Putamen (tissue), 1 donor: ENCODE results near the gene SP6.

Experiments used
- DNase-seq: peaks from one replicate; pipeline ENCODE4 v3.0.0-alpha.2; 2016; ENCODE audit warnings: low spot score

SP6 gene

GRCh38 chr17:47856830-47857229 lies 5.9 kb upstream of the SP6 start:
- no peak for DNase-seq

- no peak for DNase-seq
Observed at GRCh38 chr17:47855737-47856136, 4.8 kb upstream of the SP6 start.

- no peak for DNase-seq
Observed at GRCh38 chr17:47853616-47854015, 2.7 kb upstream of the SP6 start.

GRCh38 chr17:47852113-47852949 lies 1.4 kb upstream of the SP6 start:
- no peak for DNase-seq

GRCh38 chr17:47851764-47852112 lies 775 bp upstream of the SP6 start:
- no peak for DNase-seq

- DNase-seq: no peak
Observed at GRCh38 chr17:47850373-47850691, 631 bp downstream of the SP6 start.

- DNase-seq: no peak
Observed at GRCh38 chr17:47848198-47848513, 2.8 kb downstream of the SP6 start.

- no peak for DNase-seq
Observed at GRCh38 chr17:47847341-47848197, 3.4 kb downstream of the SP6 start.

- DNase-seq: no peak
Observed at GRCh38 chr17:47846716-47847340, 4.1 kb downstream of the SP6 start.

GRCh38 chr17:47845716-47846075 lies 5.3 kb downstream of the SP6 start:
- DNase-seq: no peak

- DNase-seq: no peak
Observed at GRCh38 chr17:47844814-47845715, 5.9 kb downstream of the SP6 start.

- DNase-seq: no peak
Observed at GRCh38 chr17:47844227-47844626, 6.7 kb downstream of the SP6 start.

GRCh38 chr17:47843391-47843730 lies 7.6 kb downstream of the SP6 start:
- DNase-seq: no peak

GRCh38 chr17:47841488-47842291 lies 9.3 kb downstream of the SP6 start:
- DNase-seq: no peak

- peak; percentile 77 for DNase-seq
Observed at GRCh38 chr17:47840742-47841487, 10.0 kb downstream of the SP6 start, which contains the start of gene SCRN2. SCRN2 (minus strand) TSS chr17:47841273; CDS start chr17:47840843, 430 bp downstream.

- peak; percentile 8 for DNase-seq
Observed at GRCh38 chr17:47840001-47840741, 10.8 kb downstream of the SP6 start.

- no peak for DNase-seq
Observed at GRCh38 chr17:47839071-47839470, 11.9 kb downstream of the SP6 start.

GRCh38 chr17:47838636-47839035 lies 12.3 kb downstream of the SP6 start:
- DNase-seq: no peak

- no peak for DNase-seq
Observed at GRCh38 chr17:47837401-47838039, 13.4 kb downstream of the SP6 start.
